Measurements from ENCODE around the gene RSPO1.

RSPO1 gene

DNA sequence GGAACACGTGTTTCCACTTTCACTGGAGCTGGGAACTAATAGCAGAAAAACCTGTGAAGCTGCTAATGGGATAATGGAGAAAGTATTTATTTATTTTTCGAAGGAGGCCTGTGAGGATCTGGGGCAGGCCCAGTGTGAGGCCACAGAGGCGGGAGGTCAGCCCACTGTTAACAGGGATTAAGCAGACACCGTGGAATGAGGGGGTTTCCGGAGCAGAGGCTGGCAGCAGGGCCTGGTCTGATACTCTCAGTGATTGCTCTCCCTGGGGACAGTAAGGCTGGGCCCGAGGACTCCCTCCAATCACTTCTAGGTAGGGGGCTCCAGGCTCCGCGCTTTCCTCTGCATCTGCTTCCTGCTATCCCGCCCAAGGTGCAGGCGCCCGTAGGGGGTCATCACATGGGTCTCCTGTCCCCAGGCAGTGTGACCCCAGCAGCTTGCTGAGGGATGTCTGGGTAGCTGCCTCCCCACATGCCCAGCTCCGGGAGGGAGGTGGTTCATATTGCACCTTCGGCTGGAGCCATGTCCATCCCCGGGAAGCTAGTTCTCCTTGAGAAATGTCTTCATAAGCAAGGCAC lies 28.8 kb upstream of the RSPO1 start:
- Mint-ChIP-seq H3K27me3 (ENCODE audit: low read depth) (peaks cover 7% of the 10 kb centered on the region), H3K9me3 (no peaks in the 10 kb centered on the region), H3K27ac (no peak overlapping the region), H3K4me1 (ENCODE audit: low read depth) (no peaks in the 10 kb centered on the region), H3K4me3 (no peak overlapping the region), H3K36me3 (ENCODE audit: low read depth) (no peaks in the 10 kb centered on the region)

DNA sequence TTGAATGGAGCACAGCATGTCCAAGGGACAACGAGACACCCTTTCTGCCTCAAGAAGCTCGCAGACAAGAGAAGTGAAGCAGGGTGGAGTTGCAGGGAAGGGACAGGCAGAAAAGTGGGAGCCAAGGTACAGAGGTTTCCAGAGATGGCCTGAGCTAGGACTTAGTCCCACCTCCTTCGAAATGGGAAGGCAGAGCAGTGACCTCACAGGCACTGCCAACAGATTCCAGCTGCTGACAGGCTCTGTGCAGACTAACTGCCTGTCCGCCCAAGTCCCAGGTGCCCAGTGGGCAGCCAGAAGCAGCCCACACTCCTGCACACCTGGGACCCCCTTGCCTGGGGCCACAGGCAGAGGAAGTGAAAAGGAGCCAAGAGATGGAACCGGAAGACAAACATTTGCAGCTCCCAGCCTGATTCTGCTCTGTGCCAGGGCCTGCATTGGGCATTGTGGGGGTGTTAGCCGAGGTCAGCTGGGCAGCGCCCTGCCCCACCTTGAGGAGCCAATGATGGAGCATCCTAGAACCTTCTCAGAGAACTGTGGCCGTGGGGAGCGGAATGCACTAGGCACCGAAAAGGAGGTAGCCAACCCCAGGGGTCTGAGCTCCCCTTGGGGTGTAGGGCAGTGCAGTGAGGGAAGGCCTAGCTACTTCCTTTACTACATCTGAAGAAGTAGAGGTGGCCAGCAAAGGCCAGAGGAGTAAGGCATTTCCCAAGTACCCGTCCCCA lies 27.5 kb upstream of the RSPO1 start:
- Mint-ChIP-seq H3K4me3 (no peak overlapping the region), H3K36me3 (ENCODE audit: low read depth) (no peaks in the 10 kb centered on the region), H3K27me3 (ENCODE audit: low read depth) (peaks cover 7% of the 10 kb centered on the region), H3K27ac (no peak overlapping the region), H3K4me1 (ENCODE audit: low read depth) (no peaks in the 10 kb centered on the region), H3K9me3 (no peaks in the 10 kb centered on the region)

DNA sequence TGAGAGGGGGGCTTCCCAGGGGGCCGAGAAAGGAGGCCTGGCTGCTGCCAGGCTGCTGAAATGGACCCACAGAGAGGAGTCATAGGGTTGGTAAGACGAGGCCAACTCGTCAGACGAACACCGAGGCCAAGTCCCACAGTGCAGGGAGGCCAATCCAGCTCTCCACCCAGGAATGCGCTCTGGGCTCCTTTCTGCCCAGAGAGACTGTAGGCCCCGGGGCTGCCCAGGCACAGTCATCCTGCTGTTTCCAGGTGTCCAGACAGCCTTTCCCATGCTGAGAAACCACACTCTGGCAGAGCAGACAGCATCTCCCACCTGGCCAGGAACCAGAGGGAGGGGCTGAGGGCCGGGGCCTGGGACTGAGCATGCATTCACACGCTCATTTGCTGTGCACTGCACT lies 26.7 kb upstream of the RSPO1 start:
- Mint-ChIP-seq H3K27ac (no peak overlapping the region), H3K9me3 (no peaks in the 10 kb centered on the region), H3K27me3 (ENCODE audit: low read depth) (peaks cover 7% of the 10 kb centered on the region), H3K4me3 (no peak overlapping the region), H3K4me1 (ENCODE audit: low read depth) (no peaks in the 10 kb centered on the region), H3K36me3 (ENCODE audit: low read depth) (no peaks in the 10 kb centered on the region)

DNA sequence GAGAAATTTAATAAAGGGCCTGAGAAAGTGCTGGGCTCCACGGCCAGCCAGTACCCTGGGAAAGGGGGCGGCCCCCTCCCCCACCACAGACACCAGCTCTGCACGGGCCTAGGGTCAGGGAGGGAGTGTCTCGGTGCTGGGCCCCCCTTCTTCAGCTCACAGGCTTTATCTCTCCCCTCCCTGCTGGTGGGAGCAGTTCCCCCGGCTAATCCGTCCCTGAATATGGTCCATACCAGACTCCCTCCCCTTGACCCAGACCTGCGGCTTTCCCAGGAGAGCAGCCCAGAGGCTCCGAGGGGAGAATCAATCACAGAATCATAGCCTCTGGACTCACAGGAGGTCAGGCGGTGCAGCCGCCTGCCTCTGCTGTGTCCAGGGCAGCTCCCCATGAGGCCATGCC lies 26.0 kb upstream of the RSPO1 start:
- peaks cover 5% of the 10 kb centered on the region for H3K27me3 Mint-ChIP-seq (ENCODE audit: low read depth)
- no peaks in the 10 kb centered on the region for H3K4me1 Mint-ChIP-seq (ENCODE audit: low read depth)
- no peaks in the 10 kb centered on the region for H3K9me3 Mint-ChIP-seq
- no peak overlapping the region for H3K27ac Mint-ChIP-seq
- H3K36me3 Mint-ChIP-seq (ENCODE audit: low read depth), result no peaks in the 10 kb centered on the region
- H3K4me3 Mint-ChIP-seq, result no peak overlapping the region

DNA sequence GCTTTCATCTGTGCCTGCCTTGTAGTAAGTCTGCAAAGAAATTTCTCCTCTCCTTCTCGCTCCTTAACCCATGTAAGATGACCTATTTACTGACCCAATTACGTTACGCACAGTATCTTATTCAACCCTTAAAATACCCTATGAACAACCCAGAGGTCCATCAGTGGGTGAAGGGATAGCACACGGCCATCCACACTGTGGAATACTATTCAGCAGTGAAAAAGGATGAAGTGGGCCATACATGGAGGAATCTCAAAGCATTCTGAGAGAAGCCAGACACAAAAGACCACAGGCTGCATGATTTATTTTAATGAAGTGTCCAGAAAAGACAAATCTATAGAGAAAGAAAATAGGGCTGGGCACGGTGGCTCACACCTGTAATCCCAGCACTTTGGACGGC lies 23.8 kb upstream of the RSPO1 start:
- H3K27me3 Mint-ChIP-seq (ENCODE audit: low read depth), result peaks cover 8% of the 10 kb centered on the region
- no peaks in the 10 kb centered on the region for H3K36me3 Mint-ChIP-seq (ENCODE audit: low read depth)
- H3K27ac Mint-ChIP-seq, result no peak overlapping the region
- H3K9me3 Mint-ChIP-seq, result no peaks in the 10 kb centered on the region
- H3K4me3 Mint-ChIP-seq, result no peak overlapping the region
- no peaks in the 10 kb centered on the region for H3K4me1 Mint-ChIP-seq (ENCODE audit: low read depth)

DNA sequence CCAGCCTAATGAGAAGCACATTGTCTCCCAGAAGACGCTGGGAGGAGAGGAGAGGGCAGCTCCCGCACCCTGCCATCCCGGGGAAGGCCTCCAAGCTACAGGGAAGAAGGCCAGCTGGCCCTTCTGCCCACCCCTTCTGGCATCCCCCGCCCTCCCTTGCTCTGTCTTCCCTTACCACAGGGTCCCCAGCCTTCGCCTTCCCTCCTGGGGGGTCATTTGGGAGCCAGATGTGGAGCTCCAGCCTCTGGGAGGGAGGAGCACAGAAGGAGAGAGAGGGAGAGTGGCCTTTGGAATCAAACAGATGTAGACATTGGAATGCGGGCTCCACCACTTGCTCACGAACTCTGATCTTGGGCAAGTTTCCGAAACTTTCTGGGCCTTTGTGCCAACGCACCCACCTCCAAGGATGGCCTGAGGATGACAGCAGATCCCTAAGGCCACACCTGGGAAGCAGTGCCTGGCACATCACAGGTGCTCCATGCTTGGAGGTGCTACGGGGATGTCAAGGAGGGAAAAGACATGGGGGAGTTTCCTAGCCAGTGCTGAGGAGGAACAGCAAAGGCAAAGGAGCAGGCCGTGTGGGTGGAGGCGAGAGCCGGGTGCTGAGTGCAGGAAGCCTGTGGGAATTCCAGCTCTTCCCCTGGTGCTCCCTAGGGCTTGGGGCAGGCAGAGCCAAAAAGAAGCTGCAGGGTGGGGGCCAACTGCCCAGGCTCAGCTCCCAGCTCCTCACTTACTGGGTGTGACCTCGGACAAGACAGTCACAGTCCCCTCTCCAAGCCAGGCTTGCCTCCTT lies 23.1 kb upstream of the RSPO1 start:
- no peaks in the 10 kb centered on the region for H3K36me3 Mint-ChIP-seq (ENCODE audit: low read depth)
- no peak overlapping the region for H3K4me3 Mint-ChIP-seq
- H3K4me1 Mint-ChIP-seq (ENCODE audit: low read depth), result no peaks in the 10 kb centered on the region
- H3K27me3 Mint-ChIP-seq (ENCODE audit: low read depth), result peaks cover 8% of the 10 kb centered on the region
- no peaks in the 10 kb centered on the region for H3K9me3 Mint-ChIP-seq
- no peak overlapping the region for H3K27ac Mint-ChIP-seq

DNA sequence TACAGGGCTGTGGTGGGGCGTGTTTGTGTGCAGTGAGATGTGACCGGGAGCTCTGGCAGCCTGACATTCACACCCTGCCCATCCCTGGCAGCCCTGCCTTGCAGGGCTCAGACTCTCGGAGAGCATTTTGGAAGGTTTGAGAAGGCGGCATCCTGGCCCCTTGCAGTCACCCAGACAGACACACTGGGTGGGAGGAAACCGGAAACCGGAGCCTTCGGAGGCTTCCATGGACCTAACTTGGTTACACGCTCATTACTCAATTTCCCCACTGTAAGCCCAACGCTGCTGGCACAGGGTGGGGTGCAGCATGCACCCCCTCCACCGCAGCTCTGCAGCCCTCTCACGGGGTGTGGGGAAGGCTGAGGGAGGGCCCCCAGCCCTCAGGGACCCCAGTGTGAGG lies 22.2 kb upstream of the RSPO1 start:
- no peaks in the 10 kb centered on the region for H3K4me1 Mint-ChIP-seq (ENCODE audit: low read depth)
- H3K4me3 Mint-ChIP-seq, result no peak overlapping the region

DNA sequence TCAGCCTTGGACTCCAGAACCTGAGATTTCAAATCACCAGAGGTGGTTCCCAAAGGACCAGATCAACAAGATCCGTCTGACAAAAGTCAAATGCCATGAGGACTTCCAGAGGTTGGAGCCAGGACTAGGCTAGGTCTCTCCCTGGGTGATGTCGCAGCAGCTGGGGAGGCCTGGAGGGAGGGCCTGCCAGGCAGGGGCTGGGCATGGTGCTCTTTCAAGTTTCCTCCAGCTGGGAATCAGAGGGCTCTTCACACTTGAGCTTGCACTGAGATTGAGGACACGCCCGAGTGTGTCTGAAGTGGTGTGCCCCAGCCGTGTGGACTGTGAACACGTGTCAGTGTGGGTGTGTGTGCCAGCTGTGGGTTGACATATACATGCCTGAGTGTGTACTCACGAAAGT lies 21.3 kb upstream of the RSPO1 start:
- no peak overlapping the region for H3K27ac Mint-ChIP-seq
- no peaks in the 10 kb centered on the region for H3K4me1 Mint-ChIP-seq (ENCODE audit: low read depth)
- no peaks in the 10 kb centered on the region for H3K36me3 Mint-ChIP-seq (ENCODE audit: low read depth)
- peaks cover 8% of the 10 kb centered on the region for H3K27me3 Mint-ChIP-seq (ENCODE audit: low read depth)
- no peaks in the 10 kb centered on the region for H3K9me3 Mint-ChIP-seq
- no peak overlapping the region for H3K4me3 Mint-ChIP-seq

More for the DNA sequence above, 22.2 kb upstream of the RSPO1 start:
- Mint-ChIP-seq H3K9me3 (no peaks in the 10 kb centered on the region), H3K27me3 (ENCODE audit: low read depth) (peaks cover 8% of the 10 kb centered on the region), H3K27ac (no peak overlapping the region), H3K36me3 (ENCODE audit: low read depth) (no peaks in the 10 kb centered on the region)

DNA sequence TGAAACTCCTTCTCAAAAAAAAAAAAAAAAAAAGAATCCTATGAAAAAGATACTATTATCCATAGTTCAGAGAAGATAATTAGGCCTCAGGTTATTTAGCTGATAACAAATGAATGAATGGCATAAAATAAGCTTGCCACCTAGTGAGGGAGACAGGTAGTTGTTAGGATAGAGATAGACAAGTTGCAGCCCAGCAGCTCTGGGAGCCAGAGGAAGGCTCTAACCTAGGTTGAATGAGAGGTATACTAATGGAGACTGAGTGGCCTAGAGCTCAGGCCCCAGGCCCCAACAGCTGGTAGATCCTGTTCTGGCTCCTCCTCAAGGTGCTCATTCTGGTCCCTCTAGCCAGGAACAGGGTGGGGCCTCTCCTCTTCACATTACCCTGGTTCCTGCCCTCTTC lies 20.6 kb upstream of the RSPO1 start:
- Mint-ChIP-seq H3K36me3 (ENCODE audit: low read depth) (no peaks in the 10 kb centered on the region), H3K4me3 (no peak overlapping the region), H3K27ac (no peak overlapping the region), H3K27me3 (ENCODE audit: low read depth) (peaks cover 9% of the 10 kb centered on the region), H3K4me1 (ENCODE audit: low read depth) (no peaks in the 10 kb centered on the region), H3K9me3 (no peaks in the 10 kb centered on the region)

DNA sequence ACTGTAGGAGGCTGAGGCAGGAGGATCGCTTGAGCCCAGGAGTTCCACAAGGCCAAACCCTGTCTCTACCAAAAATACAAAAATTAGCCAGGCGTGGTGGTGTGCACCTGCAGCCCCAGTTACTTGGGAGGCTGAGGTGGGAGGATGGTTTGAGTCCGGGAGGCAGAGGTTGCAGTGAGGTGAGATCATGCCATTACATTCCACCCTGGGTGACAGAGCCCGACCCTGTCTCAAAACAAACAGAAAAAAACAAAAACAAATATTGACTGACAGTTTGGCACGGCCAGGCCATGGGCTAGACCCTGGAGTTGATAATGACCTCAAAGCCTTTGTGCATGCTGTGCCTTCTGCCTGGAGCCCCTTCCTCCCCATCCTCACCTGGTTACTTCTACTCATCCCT lies 19.2 kb upstream of the RSPO1 start:
- Mint-ChIP-seq H3K4me1 (ENCODE audit: low read depth) (no peaks in the 10 kb centered on the region), H3K27ac (no peak overlapping the region), H3K4me3 (no peak overlapping the region)

DNA sequence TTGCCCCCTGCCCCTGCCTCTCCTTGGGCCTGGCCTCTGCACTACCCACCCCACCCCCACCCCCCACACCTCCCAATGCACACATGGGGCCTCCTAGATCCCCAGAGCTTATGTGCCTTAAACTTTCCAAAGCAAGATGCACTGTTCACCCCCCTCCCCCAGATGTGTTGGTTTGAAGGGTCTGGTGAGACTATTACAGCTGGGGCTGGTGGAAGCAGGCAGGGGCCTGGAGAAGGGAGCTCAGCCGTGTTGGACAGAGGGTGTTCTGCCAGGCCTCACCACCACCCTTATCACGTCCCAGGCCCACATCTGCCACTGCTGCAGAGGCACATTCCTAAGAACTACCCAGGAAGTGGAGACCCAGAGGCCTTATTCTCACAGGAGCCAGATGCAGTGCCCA lies 18.3 kb upstream of the RSPO1 start:
- no peak overlapping the region for H3K27ac Mint-ChIP-seq
- peaks cover 7% of the 10 kb centered on the region for H3K27me3 Mint-ChIP-seq (ENCODE audit: low read depth)
- H3K36me3 Mint-ChIP-seq (ENCODE audit: low read depth), result no peaks in the 10 kb centered on the region
- H3K9me3 Mint-ChIP-seq, result no peaks in the 10 kb centered on the region
- no peak overlapping the region for H3K4me3 Mint-ChIP-seq
- no peaks in the 10 kb centered on the region for H3K4me1 Mint-ChIP-seq (ENCODE audit: low read depth)

More for the DNA sequence above, 19.2 kb upstream of the RSPO1 start:
- H3K36me3 Mint-ChIP-seq (ENCODE audit: low read depth), result no peaks in the 10 kb centered on the region
- peaks cover 8% of the 10 kb centered on the region for H3K27me3 Mint-ChIP-seq (ENCODE audit: low read depth)
- no peaks in the 10 kb centered on the region for H3K9me3 Mint-ChIP-seq

DNA sequence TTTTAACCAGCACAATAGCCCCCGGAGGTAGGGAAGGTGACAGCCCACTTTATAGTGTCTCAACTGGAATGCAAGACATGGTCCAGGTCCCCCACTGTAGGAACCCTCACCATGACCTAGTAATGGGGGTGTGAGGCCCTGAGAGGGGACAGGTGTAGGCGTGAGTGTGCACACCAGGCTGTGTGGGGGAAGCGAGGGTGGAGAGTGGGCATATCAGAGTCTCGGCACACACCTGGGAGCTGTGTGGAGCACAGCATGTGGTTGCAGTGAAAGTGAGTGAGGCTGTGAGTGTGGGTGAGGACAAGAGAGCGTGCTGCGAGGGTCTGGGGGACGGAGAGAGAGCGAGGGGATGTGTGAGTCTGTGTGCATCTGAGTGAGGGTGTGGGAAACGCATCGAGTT lies 17.1 kb upstream of the RSPO1 start:
- H3K4me3 Mint-ChIP-seq, result no peak overlapping the region
- no peaks in the 10 kb centered on the region for H3K9me3 Mint-ChIP-seq
- H3K36me3 Mint-ChIP-seq (ENCODE audit: low read depth), result no peaks in the 10 kb centered on the region
- H3K27me3 Mint-ChIP-seq (ENCODE audit: low read depth), result peaks cover 7% of the 10 kb centered on the region
- H3K27ac Mint-ChIP-seq, result no peak overlapping the region
- H3K4me1 Mint-ChIP-seq (ENCODE audit: low read depth), result no peaks in the 10 kb centered on the region

DNA sequence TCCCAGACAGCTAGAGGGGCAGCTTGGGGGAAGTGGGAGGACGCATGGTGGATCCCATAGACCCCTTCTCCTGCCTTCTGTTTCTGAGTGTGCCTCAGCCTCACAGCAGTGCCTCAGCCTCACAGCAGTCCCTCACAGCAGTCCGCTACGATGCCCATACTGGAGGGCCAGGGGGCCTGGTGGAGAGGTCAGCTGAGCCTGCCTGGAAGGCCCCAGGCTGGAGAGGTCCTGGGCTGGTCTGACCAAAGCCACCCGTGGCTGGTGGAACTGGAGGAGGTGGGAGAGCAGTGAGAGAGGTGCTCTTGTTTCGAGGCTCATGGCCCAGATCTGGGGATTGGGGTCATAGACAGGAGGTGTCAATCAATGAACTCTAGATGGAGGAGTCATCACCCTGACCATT lies 16.0 kb upstream of the RSPO1 start:
- no peaks in the 10 kb centered on the region for H3K4me1 Mint-ChIP-seq (ENCODE audit: low read depth)
- no peak overlapping the region for H3K27ac Mint-ChIP-seq
- peaks cover 7% of the 10 kb centered on the region for H3K27me3 Mint-ChIP-seq (ENCODE audit: low read depth)
- H3K4me3 Mint-ChIP-seq, result no peak overlapping the region
- no peaks in the 10 kb centered on the region for H3K9me3 Mint-ChIP-seq
- no peaks in the 10 kb centered on the region for H3K36me3 Mint-ChIP-seq (ENCODE audit: low read depth)

DNA sequence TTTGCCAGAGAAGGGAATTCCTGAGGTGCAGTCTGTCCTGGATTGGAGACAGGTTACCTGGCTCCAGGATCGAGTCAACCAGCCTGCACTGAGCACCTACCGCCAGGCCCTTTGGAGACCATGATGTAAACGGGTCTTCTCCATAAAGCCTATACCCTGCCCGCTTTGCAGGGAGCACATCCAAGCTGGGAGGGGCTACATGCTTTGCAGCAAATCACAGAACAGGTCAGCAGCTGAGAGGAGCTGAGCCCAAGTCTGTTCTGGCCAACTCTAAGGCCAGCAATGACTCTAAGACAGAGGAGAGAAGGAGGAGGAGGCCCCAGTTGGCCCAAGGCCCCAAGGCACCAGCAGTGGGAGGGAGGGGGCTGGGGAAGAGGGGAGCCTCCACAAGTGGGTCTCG lies 15.5 kb upstream of the RSPO1 start:
- peaks cover 7% of the 10 kb centered on the region for H3K27me3 Mint-ChIP-seq (ENCODE audit: low read depth)
- no peak overlapping the region for H3K4me3 Mint-ChIP-seq
- no peaks in the 10 kb centered on the region for H3K9me3 Mint-ChIP-seq
- no peak overlapping the region for H3K27ac Mint-ChIP-seq
- H3K4me1 Mint-ChIP-seq (ENCODE audit: low read depth), result no peaks in the 10 kb centered on the region
- H3K36me3 Mint-ChIP-seq (ENCODE audit: low read depth), result no peaks in the 10 kb centered on the region

DNA sequence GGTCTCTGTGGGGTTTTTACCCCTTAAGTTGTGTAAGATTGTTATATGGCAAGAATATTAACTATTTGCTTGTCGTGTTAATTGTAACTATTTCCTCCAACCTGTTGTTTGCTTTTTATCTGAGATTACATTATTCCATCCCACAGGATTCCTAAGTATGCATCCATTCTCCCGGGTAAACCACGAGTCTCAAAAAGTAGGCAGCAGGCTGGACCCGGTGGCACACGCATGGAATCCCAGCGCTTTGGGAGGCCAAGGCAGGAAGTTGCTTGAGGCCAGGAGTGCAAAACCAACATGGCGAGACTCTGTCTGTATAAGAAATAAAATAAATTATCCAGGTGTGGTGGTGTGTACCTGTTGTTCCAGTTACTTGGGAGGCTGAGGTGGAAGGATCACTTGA lies 12.6 kb upstream of the RSPO1 start:
- no peak overlapping the region for H3K4me3 Mint-ChIP-seq
- H3K36me3 Mint-ChIP-seq (ENCODE audit: low read depth), result no peaks in the 10 kb centered on the region
- H3K9me3 Mint-ChIP-seq, result no peaks in the 10 kb centered on the region
- H3K27me3 Mint-ChIP-seq (ENCODE audit: low read depth), result peaks cover 16% of the 10 kb centered on the region
- H3K27ac Mint-ChIP-seq, result no peak overlapping the region
- H3K4me1 Mint-ChIP-seq (ENCODE audit: low read depth), result no peaks in the 10 kb centered on the region
